ENCODE data around the gene LRAT.

LRAT gene

DNA sequence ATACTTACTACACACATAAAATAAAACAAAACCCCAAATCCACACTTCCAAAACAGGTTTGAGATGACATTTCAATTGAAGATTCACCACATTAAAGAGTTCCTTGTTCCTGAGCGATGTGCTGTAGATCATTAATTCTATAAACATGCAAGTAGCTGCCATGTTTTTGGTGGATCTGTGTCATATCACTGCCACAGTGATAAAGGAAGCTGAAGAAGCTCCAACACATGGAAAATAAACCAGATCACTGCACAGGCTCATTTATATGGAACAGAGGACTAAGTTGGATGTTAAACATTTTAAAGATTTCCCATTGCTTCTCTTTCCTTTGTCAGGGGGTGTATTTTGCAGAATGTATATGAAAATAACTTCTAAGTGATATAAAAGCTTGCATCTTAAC lies 34.5 kb downstream of the LRAT start:
- H3K27ac ChIP-seq (ENCODE audit: low read length): no peak overlapping the region
- H3K9me3 ChIP-seq (ENCODE audit: control insufficient read depth in 1 of 2, low read length in 2 of 2): no peaks in the 10 kb centered on the region
- H3K4me1 ChIP-seq (ENCODE audit: control insufficient read depth in 1 of 2, insufficient read depth in 2 of 2, low read length in 2 of 2): peaks cover 0 to 4% of the 10 kb centered on the region in 2 donors
- no peaks in the 10 kb centered on the region for H3K36me3 ChIP-seq (ENCODE audit: control insufficient read depth in 1 of 2, insufficient read depth in 2 of 2, low read length in 2 of 2)
- no peaks in the 10 kb centered on the region for H3K27me3 ChIP-seq (ENCODE audit: low read depth, low read length)
- H3K4me3 ChIP-seq (ENCODE audit: low read depth in 1 of 2, low read length in 2 of 2): no peak overlapping the region

DNA sequence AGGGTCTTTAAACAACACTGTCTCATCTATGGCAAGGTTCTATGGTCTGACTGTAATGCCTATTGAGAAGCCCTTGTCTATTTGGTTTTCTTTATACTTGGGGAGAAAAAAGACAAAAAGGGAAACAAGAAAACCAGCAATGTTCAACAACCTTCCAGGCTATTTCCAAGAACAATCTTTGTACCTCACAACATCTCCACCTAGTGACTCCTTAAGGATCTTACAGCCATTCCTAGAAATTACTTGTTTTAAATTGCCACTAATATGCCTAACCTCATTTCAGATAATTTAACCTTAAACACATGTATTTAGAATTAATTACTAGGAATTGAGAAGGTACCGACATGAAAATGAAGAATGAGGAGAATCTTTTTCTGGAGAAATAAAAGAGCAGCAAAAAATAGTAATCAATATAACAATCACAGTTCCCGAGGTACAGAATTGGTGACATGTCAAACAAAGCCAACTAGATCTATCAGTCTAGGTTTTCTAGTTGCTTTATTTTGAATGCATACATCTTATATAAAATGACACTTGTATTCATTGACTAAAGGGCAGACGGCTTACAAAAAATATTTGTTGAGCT lies 35.7 kb downstream of the LRAT start:
- no peak overlapping the region for H3K27ac ChIP-seq (ENCODE audit: low read length)
- H3K4me3 ChIP-seq (ENCODE audit: low read depth in 1 of 2, low read length in 2 of 2): no peak overlapping the region
- no peaks in the 10 kb centered on the region for H3K9me3 ChIP-seq (ENCODE audit: control insufficient read depth in 1 of 2, low read length in 2 of 2)
- no peaks in the 10 kb centered on the region for H3K36me3 ChIP-seq (ENCODE audit: control insufficient read depth in 1 of 2, insufficient read depth in 2 of 2, low read length in 2 of 2)
- H3K27me3 ChIP-seq (ENCODE audit: low read depth, low read length): no peaks in the 10 kb centered on the region
- peaks cover 0 to 4% of the 10 kb centered on the region in 2 donors for H3K4me1 ChIP-seq (ENCODE audit: control insufficient read depth in 1 of 2, insufficient read depth in 2 of 2, low read length in 2 of 2)

DNA sequence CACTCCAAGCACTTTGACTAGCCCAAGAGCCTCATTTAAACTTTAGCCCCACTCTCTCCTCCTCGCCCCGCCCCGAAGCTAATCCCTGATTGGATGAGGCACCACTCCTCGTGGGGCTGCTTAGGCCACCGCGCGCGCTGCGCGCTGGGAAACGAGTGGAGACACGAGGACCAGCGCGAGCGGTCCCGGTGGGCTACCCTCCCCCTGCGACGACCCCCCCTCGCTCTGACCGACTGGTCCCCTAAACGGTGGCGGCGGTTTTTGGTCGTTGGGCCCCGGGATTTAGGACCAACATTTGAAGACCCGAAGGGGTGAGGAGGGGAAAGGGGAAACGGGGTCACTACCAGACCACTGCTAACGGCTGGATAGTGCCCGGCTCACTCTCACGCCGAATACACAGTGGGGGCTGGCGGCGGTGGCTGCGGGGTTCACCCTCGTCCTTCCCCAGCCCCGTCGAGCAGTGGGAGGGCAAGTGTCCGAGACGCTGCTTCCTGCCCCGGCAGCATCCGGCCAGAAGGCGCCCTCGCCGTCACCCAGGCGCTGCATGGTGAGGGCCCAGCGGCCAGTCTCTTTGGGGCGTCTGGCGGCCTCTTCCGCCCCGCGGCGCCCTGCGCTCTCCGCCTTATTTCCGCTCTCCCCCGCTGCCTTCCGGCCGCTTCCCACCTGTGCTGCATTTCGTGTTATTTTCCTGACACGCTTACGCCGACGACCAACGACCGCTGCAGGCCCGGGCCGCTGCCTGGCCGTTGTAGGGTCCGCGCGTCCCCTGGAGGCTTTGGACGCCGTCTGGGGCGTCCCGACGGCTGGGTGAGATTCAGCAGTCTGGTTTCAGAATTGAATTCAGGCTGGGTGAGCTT lies 37.6 kb downstream of the LRAT start, which contains the start of gene RBM46:
Gene RBM46 (plus strand): TSS at position 147 of the 857 bp plus-strand sequence. CDS start 15,481 bp downstream, outside the sequence.
- no peak within 1 kb of the TSS for H3K27ac ChIP-seq (ENCODE audit: low read length)
- H3K4me1 ChIP-seq (ENCODE audit: control insufficient read depth in 1 of 2, insufficient read depth in 2 of 2, low read length in 2 of 2): peaks cover 0 to 4% of the 10 kb centered on the region in 2 donors
- no peaks in the 10 kb centered on the region for H3K9me3 ChIP-seq (ENCODE audit: control insufficient read depth in 1 of 2, low read length in 2 of 2)
- peak within 1 kb of the TSS in 1 of 2 donors; percentile 43 for H3K4me3 ChIP-seq (ENCODE audit: low read depth in 1 of 2, low read length in 2 of 2)
- no peaks in the 10 kb centered on the region for H3K27me3 ChIP-seq (ENCODE audit: low read depth, low read length)
- no peaks in the 10 kb centered on the region for H3K36me3 ChIP-seq (ENCODE audit: control insufficient read depth in 1 of 2, insufficient read depth in 2 of 2, low read length in 2 of 2)

DNA sequence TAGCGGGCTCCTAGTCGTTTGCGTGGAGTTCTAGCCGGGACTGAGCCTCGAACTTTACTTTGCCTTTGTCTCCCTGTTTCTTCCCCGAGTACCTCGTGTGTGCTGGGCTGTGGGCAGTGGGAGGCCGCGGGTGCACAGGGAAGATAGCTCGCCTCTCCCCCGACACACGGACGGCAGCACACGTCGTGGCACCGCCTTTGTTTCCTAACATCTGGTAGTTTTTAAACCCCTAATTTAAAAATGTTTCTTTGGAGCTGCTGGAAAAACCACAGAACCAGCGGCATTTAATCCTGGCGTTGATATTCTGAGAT lies 38.1 kb downstream of the LRAT start:
- Histone ChIP-seq H3K4me1 (ENCODE audit: control insufficient read depth in 1 of 2, insufficient read depth in 2 of 2, low read length in 2 of 2) (peaks cover 0 to 4% of the 10 kb centered on the region in 2 donors), H3K4me3 (ENCODE audit: low read depth in 1 of 2, low read length in 2 of 2) (peak overlapping the region in 1 of 2 donors; percentile 43), H3K27ac (ENCODE audit: low read length) (no peak overlapping the region), H3K36me3 (ENCODE audit: control insufficient read depth in 1 of 2, insufficient read depth in 2 of 2, low read length in 2 of 2) (no peaks in the 10 kb centered on the region), H3K9me3 (ENCODE audit: control insufficient read depth in 1 of 2, low read length in 2 of 2) (no peaks in the 10 kb centered on the region), H3K27me3 (ENCODE audit: low read depth, low read length) (no peaks in the 10 kb centered on the region)

Data from muscle layer of duodenum (tissue), 2 donors.